Activated B cell treated with CpG ODN at 0.5 μM for 24 hours (primary cell): Measurements from ENCODE around the gene PSMB1. TPM values are rescaled to one million over a fixed set of nuclear protein-coding genes. Genes with fewer than 3 reads are reported as not detected.

Experiments
- ATAC-seq: fragments of 200-7000 bp; cut with Tn5 transposase; one replicate; pipeline ENCODE4 v1.10.0; 2021; ENCODE audit warnings: low read depth, mild to moderate bottlenecking, moderate library complexity
- CTCF ChIA-PET: fragments of 350-600 bp; sonication (Branson Sonifier 250); formaldehyde crosslinking; loops from one replicate; lab custom pipeline; 2021; ENCODE audit warnings: antibody characterized with exemption; lab: Charles Lee
- POLR2A ChIA-PET: fragments of 350-600 bp; sonication (Branson Sonifier 250); formaldehyde crosslinking; loops from one replicate; lab custom pipeline; 2021; ENCODE audit warnings: antibody characterized with exemption; lab: Charles Lee
- DNase-seq: peaks from one replicate; pipeline ENCODE4 v3.0.0; 2022
- H3K27ac Mint-ChIP-seq: one replicate; pipeline ENCODE4 v1.8.0; 2020; ENCODE audit warnings: mixed read lengths
- H3K27me3 Mint-ChIP-seq: one replicate; pipeline ENCODE4 v1.8.0; 2021; ENCODE audit warnings: mixed read lengths
- H3K36me3 Mint-ChIP-seq: one replicate; pipeline ENCODE4 v1.8.0; 2021; ENCODE audit warnings: low read depth, mixed read lengths
- H3K4me1 Mint-ChIP-seq: one replicate; pipeline ENCODE4 v1.8.0; 2021; ENCODE audit warnings: mixed read lengths
- H3K4me3 Mint-ChIP-seq: one replicate; pipeline ENCODE4 v1.8.0; 2020; ENCODE audit warnings: mild to moderate bottlenecking, mixed read lengths
- H3K9me3 Mint-ChIP-seq: one replicate; pipeline ENCODE4 v1.8.0; 2020; ENCODE audit warnings: mixed read lengths
- CTCF ChIP-seq: fragments of 200-600 bp; IDR thresholded peaks from one replicate; pipeline ENCODE4 v1.8.0; 2022; ENCODE audit warnings: antibody characterized with exemption, mild to moderate bottlenecking
- intact Hi-C: fragments of 100-400 bp; cut with micrococcal nuclease; formaldehyde crosslinking; loops from one replicate; pipeline ENCODE4 v1.15.1; 2024
- total RNA-seq: library from RNA; stranded (reverse); gene quantifications from 2 replicates; pipeline ENCODE4 v1.2.3, GENCODE V29; 2022

Gene PSMB1
- total RNA-seq, 1 donor from 2014 or later: 163 TPM

- no peak for TF ChIP-seq CTCF
- intact Hi-C loops: no loop called here
- Mint-ChIP-seq H3K4me1 (no peaks in the 10 kb centered on the region), H3K27me3 (peaks cover 8% of the 10 kb centered on the region), H3K9me3 (no peaks in the 10 kb centered on the region), H3K36me3 (no peaks in the 10 kb centered on the region), H3K4me3 (no peak overlapping the region), H3K27ac (no peak overlapping the region)
- ChIA-PET CTCF (no interaction called here), POLR2A (no interaction called here)
- no peak for ATAC-seq
- no peak for DNase-seq
Observed at GRCh38 chr6:170493354-170493753, 59.8 kb downstream of the PSMB1 start.

GRCh38 chr6:170490259-170490658 is 62.8 kb downstream of the PSMB1 start:
- H3K36me3 Mint-ChIP-seq: no peaks in the 10 kb centered on the region
- no peak for ATAC-seq
- no peak for DNase-seq
- no peak for TF ChIP-seq CTCF
- ChIA-PET CTCF (no interaction called here), POLR2A (no interaction called here)
- peaks cover 7% of the 10 kb centered on the region for H3K27me3 Mint-ChIP-seq
- no peaks in the 10 kb centered on the region for H3K9me3 Mint-ChIP-seq
- no peaks in the 10 kb centered on the region for H3K4me1 Mint-ChIP-seq
- no peak overlapping the region for H3K27ac Mint-ChIP-seq
- intact Hi-C loops: no loop called here
- H3K4me3 Mint-ChIP-seq: no peak overlapping the region

GRCh38 chr6:170489836-170490235 is 63.3 kb downstream of the PSMB1 start:
- Mint-ChIP-seq H3K27me3 (peaks cover 8% of the 10 kb centered on the region), H3K36me3 (no peaks in the 10 kb centered on the region), H3K9me3 (no peaks in the 10 kb centered on the region), H3K27ac (no peak overlapping the region), H3K4me3 (no peak overlapping the region), H3K4me1 (no peaks in the 10 kb centered on the region)
- ChIA-PET POLR2A (no interaction called here), CTCF (no interaction called here)
- intact Hi-C loops: no loop called here
- TF ChIP-seq CTCF: no peak
- DNase-seq: no peak
- ATAC-seq: no peak

GRCh38 chr6:170487707-170488329 is 65.3 kb downstream of the PSMB1 start:
- CTCF ChIA-PET: no interaction called here
- TF ChIP-seq CTCF: no peak
- no peak overlapping the region for H3K4me3 Mint-ChIP-seq
- no peaks in the 10 kb centered on the region for H3K4me1 Mint-ChIP-seq
- ATAC-seq (no peak), DNase-seq (no peak)
- intact Hi-C loops: no loop called here
- POLR2A ChIA-PET: no interaction called here
- no peaks in the 10 kb centered on the region for H3K36me3 Mint-ChIP-seq
- no peak overlapping the region for H3K27ac Mint-ChIP-seq
- peaks cover 3% of the 10 kb centered on the region for H3K9me3 Mint-ChIP-seq
- peaks cover 3% of the 10 kb centered on the region for H3K27me3 Mint-ChIP-seq

GRCh38 chr6:170485159-170485558 is 67.9 kb downstream of the PSMB1 start:
- Mint-ChIP-seq H3K4me1 (no peaks in the 10 kb centered on the region), H3K36me3 (no peaks in the 10 kb centered on the region), H3K9me3 (peaks cover 7% of the 10 kb centered on the region), H3K27me3 (peaks cover 6% of the 10 kb centered on the region), H3K27ac (no peak overlapping the region), H3K4me3 (no peak overlapping the region)
- POLR2A ChIA-PET: no interaction called here
- CTCF ChIA-PET: no interaction called here
- ATAC-seq (no peak), DNase-seq (no peak)
- TF ChIP-seq CTCF: no peak
- intact Hi-C loops: no loop called here

Other genes with a start within 250 kb of the PSMB1 start
- gene FAM120B, start 246.5 kb downstream of the PSMB1 start, total RNA-seq: 32.2 and 35.1 TPM in 2 replicates
- gene TBP, start 1.1 kb upstream of the PSMB1 start, total RNA-seq: 19.4 and 21.6 TPM in 2 replicates
- gene PDCD2, start 31.3 kb upstream of the PSMB1 start, total RNA-seq: 88.4 and 90.8 TPM in 2 replicates